ENCODE measurements around the gene TMEM178B. TPM values are rescaled to one million over a fixed set of nuclear protein-coding genes. Genes with fewer than 3 reads are reported as not detected.

TMEM178B gene
- total RNA-seq, 4 donors from 2014 or later: 7.7 to 49.9 (median 25.9) TPM

DNA sequence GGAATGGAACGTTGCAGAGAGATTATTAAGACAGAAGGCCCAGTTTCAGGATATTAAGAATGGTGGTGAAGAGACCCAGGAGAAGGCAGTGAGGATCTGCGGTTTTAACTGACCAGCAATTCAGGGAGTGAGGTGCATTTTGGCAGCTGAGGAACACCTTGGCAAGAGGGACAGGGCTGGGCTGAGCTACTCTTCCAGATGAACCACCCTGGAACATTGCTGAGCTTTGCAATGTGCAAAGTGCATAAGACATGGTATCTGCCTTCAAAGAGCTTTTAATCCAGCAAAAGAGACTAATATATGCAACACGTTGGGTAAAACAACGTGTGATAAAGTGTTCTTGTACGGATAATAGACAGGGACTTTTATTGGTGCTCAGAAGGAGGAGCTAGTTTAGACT lies 296.3 kb downstream of the TMEM178B start:
- H3K4me1 ChIP-seq: peaks cover 44 to 51% of the 10 kb centered on the region in 2 donors
- TF ChIP-seq, protein P1, sequence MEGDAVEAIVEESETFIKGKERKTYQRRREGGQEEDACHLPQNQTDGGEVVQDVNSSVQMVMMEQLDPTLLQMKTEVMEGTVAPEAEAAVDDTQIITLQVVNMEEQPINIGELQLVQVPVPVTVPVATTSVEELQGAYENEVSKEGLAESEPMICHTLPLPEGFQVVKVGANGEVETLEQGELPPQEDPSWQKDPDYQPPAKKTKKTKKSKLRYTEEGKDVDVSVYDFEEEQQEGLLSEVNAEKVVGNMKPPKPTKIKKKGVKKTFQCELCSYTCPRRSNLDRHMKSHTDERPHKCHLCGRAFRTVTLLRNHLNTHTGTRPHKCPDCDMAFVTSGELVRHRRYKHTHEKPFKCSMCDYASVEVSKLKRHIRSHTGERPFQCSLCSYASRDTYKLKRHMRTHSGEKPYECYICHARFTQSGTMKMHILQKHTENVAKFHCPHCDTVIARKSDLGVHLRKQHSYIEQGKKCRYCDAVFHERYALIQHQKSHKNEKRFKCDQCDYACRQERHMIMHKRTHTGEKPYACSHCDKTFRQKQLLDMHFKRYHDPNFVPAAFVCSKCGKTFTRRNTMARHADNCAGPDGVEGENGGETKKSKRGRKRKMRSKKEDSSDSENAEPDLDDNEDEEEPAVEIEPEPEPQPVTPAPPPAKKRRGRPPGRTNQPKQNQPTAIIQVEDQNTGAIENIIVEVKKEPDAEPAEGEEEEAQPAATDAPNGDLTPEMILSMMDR (IDR thresholded peaks at IDR 0.05): no peak
- no peak for TF ChIP-seq POLR2A (IDR thresholded peaks at IDR 0.05)
- DNase-seq: peak in 1 of 2 donors; percentile 28
- H3K9me3 ChIP-seq: no peaks in the 10 kb centered on the region
- no peaks in the 10 kb centered on the region for H3K36me3 ChIP-seq
- intact Hi-C loops (cut with DNase I): no loop called here
- WGBS, 2 donors: 82 to 86% methylated on average over 5 of the region's 5 CpGs
- peak overlapping the region; percentile 68 to 88 (median 80) for H3K27ac ChIP-seq
- H3K27me3 ChIP-seq: no peaks in the 10 kb centered on the region
- H3K4me3 ChIP-seq (replicated peaks in 1 of 3): no peak overlapping the region

DNA sequence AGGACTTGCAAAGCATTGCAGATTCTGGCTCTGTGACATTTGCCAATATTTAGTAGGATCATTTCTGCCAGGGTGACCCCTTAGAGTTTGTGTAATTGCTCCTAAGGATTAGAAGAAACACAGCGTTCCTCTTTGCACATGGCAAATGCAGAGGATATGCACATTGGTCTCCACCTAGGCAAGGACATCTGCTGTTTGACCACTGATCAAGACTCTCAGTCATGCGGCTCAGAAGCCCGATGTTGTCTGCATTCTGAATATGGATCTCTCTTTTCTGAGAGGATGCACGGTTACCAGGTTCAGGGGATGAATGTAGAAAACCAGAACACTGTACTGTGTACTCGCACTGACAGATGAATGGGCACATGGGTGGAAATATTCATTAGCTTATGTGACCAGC lies 296.8 kb downstream of the TMEM178B start:
- no peak for DNase-seq
- 98 to 99% methylated on average over 5 of the region's 5 CpGs for WGBS, 2 donors

DNA sequence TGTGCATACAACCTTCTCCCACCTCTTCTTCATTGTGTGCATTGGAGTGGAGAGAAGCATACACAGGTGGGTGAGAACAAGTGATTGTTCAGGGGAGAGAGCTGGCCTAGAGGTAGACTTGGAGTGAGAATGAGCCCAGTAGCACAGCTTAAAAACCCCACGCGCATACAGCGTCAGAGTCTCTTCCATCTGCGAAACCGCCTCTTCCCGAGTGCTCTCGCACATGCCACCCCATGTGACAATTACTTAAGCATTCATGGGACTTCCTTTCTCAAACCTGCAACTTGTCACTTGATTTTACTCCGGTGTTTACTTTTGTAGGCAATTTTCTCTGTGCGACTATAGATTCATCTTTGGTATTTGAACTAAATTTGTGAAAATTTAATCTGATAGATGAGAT lies 300.6 kb downstream of the TMEM178B start:
- WGBS, 2 donors: 95 to 96% methylated on average over 9 of the region's 9 CpGs
- no peaks in the 10 kb centered on the region for H3K36me3 ChIP-seq
- no peak for TF ChIP-seq POLR2A (IDR thresholded peaks at IDR 0.05)
- TF ChIP-seq, protein P1 (IDR thresholded peaks at IDR 0.05): no peak
- intact Hi-C loops (cut with DNase I): no loop called here
- H3K4me1 ChIP-seq: peaks cover 8 to 9% of the 10 kb centered on the region in 2 donors
- DNase-seq: no peak
- no peaks in the 10 kb centered on the region for H3K27me3 ChIP-seq
- H3K4me3 ChIP-seq (replicated peaks in 1 of 3): no peak overlapping the region
- no peak overlapping the region for H3K27ac ChIP-seq
- no peaks in the 10 kb centered on the region for H3K9me3 ChIP-seq

More for the DNA sequence above, 296.8 kb downstream of the TMEM178B start:
- H3K36me3 ChIP-seq: no peaks in the 10 kb centered on the region
- no peaks in the 10 kb centered on the region for H3K9me3 ChIP-seq
- TF ChIP-seq, protein P1 (IDR thresholded peaks at IDR 0.05): no peak
- TF ChIP-seq POLR2A (IDR thresholded peaks at IDR 0.05): no peak
- H3K27ac ChIP-seq: no peak overlapping the region
- no peaks in the 10 kb centered on the region for H3K27me3 ChIP-seq
- intact Hi-C loops (cut with DNase I): no loop called here
- H3K4me1 ChIP-seq: peaks cover 44 to 46% of the 10 kb centered on the region in 2 donors
- H3K4me3 ChIP-seq (replicated peaks in 1 of 3): no peak overlapping the region

DNA sequence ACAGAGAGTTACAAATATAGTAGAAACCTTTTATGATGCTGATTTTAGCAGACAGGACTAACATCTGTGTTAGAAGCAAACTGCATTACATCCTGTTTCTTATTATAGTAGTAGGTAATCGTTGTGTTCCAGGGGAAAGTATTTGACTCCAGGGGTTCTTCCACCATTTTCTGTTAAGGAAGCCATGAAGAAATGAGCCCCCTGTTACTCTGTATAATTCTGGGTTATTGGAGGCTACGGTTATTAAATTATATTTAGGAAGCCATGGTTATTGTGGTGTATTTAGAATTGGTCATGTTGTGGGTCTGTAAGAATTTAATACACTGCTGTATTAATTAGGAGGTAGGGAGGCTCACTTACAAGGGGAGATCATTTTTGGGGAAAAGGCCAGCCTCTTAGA lies 301.6 kb downstream of the TMEM178B start:
- 83 to 89% methylated on average over 2 of the region's 2 CpGs for WGBS, 2 donors
- no peak for DNase-seq
- Histone ChIP-seq H3K4me1 (no peaks in the 10 kb centered on the region), H3K27me3 (no peaks in the 10 kb centered on the region), H3K9me3 (no peaks in the 10 kb centered on the region), H3K4me3 (replicated peaks in 1 of 3) (no peak overlapping the region), H3K36me3 (no peaks in the 10 kb centered on the region), H3K27ac (no peak overlapping the region)
- intact Hi-C loops (cut with DNase I): no loop called here
- no peak for TF ChIP-seq POLR2A (IDR thresholded peaks at IDR 0.05)
- TF ChIP-seq, protein P1 (IDR thresholded peaks at IDR 0.05): no peak

DNA sequence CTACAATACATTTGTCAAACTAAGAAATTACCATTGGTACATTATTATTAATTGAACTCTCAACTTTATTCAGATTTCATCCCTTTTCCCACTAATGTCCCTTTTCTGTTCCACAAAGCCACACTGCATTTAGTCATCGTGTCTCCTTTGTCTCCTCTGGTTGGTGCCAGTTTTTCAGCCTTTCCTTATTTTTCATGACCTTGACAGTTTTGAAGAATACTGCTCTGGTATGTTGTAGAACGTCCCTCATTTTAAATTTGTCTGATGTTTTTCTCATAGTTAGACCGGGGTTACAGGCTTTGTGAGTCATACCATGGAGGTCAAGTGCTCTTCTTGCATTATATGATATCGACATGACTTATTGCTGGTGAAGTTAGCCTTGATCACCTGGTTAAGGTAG lies 304.0 kb downstream of the TMEM178B start:
- Histone ChIP-seq H3K9me3 (no peaks in the 10 kb centered on the region), H3K27ac (no peak overlapping the region), H3K4me1 (peaks cover 0 to 9% of the 10 kb centered on the region in 2 donors), H3K4me3 (replicated peaks in 1 of 3) (no peak overlapping the region), H3K36me3 (no peaks in the 10 kb centered on the region), H3K27me3 (no peaks in the 10 kb centered on the region)
- WGBS, 2 donors: 86 to 90% methylated on average over 4 of the region's 4 CpGs
- DNase-seq: no peak
- no peak for TF ChIP-seq POLR2A (IDR thresholded peaks at IDR 0.05)
- TF ChIP-seq, protein P1 (IDR thresholded peaks at IDR 0.05): no peak
- intact Hi-C loops (cut with DNase I): no loop called here

All from thyroid gland (tissue), 4 donors.